Posterior cingulate gyrus (tissue), 11 donors: ENCODE results near the gene APC.
"Not testable (repeated sequence)": the region's sequence is repeated elsewhere in the genome, so short reads cannot be mapped to it uniquely, and the experiment has no call there.

Experiments
- DNase-seq, 10 donors: peaks; one replicate each; pipeline versions ENCODE4 v3.0.0 to v3.0.0-alpha.2; 2020 to 2021; ENCODE audit warnings: mixed read lengths in 3 of 10
- intact Hi-C: fragments of 100-400 bp; cut with DNase I; formaldehyde crosslinking; loops from one replicate; pipeline ENCODE4 v1.15.1; 2023

APC gene

GRCh38 chr5:112846556-112846955, 108.9 kb downstream of the APC start:
- intact Hi-C loops = loop anchor here (5.0 kb wide), 1 partner anchor 294 kb away; no protein-coding TSS in a partner anchor
- DNase-seq = no peak

DNA sequence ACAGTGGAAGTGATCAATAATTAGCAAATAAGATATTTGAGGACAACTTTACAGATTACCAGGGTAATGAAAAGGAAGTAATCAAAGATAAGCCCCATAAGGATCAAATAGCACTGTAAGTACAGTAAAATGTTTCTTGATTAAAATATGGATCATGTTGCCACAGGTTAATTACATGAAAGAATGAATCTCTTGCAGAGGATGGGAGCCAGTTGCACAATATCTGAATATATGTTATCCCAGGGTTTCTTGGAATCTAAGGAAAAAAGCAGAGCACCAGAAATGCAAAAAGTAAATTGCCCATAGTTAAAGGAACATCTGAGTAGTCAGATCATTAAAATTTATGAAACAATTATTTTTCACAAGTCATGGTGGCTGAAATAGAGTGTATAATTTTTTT, 109.6 kb downstream of the APC start:
- intact Hi-C loops = loop anchor here (5.0 kb wide), 1 partner anchor 295 kb away; no protein-coding TSS in a partner anchor
- DNase-seq = no peak

DNA sequence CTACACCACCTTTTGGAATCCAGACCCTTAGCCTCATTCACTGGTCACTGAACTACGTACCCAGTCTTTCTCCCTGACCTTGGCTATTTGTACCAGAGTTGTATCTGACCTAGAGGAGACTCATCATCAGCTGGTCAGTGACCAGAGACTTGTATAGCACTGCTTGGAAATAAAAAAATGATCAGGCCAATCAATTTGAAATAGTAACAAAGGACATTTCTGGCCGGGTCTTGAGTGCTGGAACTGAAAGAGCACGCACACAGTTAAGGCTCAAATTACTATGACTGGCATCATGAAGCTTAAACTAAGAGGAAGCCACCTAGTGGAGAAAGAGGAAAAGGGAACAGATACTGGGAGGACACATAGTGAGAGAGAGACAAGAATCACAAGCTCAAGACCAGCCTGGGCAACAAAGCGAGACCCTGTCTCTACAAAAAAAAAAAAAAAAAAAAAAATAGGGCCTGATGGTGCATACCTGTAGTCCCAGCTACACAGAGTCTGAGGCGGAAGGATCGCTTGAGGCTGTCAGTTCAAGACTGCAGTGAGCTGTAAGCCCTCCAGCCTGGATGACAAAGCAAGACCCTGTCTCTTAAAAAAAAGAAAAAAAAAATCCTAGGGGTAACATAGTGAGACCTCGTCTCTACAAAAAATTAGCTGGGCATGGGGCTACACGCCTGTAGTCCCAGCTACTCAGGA, 110.6 kb downstream of the APC start:
- DNase-seq = no peak
- intact Hi-C loops = loop anchor here (5.0 kb wide), 1 partner anchor 296 kb away; no protein-coding TSS in a partner anchor

DNA sequence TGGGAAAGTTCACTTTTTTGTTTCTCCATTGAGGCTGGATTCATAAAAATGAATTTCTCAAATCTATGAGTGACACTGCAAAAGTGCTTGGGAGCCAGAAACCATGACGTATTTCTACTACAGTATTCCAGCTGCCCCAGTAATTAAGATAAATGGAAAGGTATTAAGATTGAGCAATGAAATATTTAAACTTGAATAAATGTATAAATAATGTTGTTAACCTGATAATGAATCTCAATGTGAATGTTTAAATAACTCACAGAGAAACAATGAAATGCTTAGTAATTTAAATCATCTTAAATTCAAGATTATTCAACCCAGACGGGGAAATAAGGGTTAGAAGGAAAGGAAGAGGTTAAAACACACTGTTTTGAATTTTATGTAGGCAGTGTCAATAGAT, 112.2 kb downstream of the APC start:
- no peak for DNase-seq
- intact Hi-C loops = loop anchor here (5.0 kb wide), 1 partner anchor 298 kb away; no protein-coding TSS in a partner anchor

DNA sequence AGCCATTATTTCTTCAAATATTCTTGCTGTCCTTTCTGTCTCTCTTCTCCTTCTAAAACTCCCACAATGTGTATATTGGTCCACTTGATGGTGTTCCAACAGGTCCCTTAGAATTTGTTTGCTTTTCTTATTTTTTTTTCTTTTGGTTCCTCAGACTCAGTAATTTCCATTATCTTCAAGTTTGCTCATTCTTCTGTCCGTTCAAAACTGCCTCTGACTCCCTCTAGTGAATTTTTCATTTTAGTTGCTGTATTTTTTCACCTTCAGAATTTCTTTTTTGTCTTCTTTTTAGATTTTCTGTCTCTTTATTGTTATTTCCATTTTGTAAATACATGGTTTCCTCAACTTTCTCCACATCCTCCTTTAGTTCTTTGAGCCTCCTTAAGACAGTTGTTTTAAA, 117.0 kb downstream of the APC start:
- DNase-seq = no peak
- intact Hi-C loops = no loop called here

GRCh38 chr5:112857866-112858265, 120.2 kb downstream of the APC start:
- intact Hi-C loops = no loop called here
- DNase-seq = no peak

- DNase-seq = not testable (repeated sequence)
These were observed 122.9 kb downstream of the APC start for GRCh38 chr5:112860571-112860928.

GRCh38 chr5:112860929-112861637, 123.4 kb downstream of the APC start, which contains the start of gene SRP19:
Gene SRP19 (plus strand): TSS chr5:112861287. CDS start chr5:112861377, 90 bp downstream.
- intact Hi-C loops = loop anchor here (2.0 to 5.0 kb wide), 2 partner anchors 62 to 116 kb away; partner anchors contain the start of genes DCP2 and REEP5
- DNase-seq = peak; percentile 92 to 99 (median 96)

More at GRCh38 chr5:112860571-112860928, 122.9 kb downstream of the APC start:
- intact Hi-C loops = loop anchor here (2.0 to 5.0 kb wide), 2 partner anchors 62 to 117 kb away; partner anchors contain the start of genes DCP2 and REEP5

GRCh38 chr5:112861638-112861985, 123.9 kb downstream of the APC start:
- intact Hi-C loops = loop anchor here (2.0 to 5.0 kb wide), 2 partner anchors 61 to 116 kb away; partner anchors contain the start of genes DCP2 and REEP5
- no peak for DNase-seq

DNA sequence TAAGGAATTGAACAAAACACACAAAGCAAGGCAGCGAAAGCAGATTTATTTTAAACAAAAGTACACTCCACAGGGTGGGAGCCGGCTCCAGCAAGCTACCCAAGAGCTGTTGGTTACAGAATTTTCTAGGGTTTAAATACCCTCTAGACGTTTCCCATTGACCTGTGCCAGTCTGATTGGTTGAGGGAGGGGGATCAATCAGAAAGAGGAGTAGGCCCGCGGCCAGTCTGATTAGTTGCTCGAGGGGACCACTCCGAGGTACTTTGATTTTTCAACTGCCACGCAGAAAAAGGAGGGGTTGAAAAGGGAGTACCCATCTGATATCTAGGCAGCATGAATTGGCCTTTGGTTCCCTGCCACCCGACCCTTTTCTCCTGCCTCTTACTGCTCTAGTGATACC, 124.4 kb downstream of the APC start:
- intact Hi-C loops = loop anchor here (5.0 kb wide), 1 partner anchor 115 kb away; the partner anchor contains the start of gene DCP2
- no peak for DNase-seq

DNA sequence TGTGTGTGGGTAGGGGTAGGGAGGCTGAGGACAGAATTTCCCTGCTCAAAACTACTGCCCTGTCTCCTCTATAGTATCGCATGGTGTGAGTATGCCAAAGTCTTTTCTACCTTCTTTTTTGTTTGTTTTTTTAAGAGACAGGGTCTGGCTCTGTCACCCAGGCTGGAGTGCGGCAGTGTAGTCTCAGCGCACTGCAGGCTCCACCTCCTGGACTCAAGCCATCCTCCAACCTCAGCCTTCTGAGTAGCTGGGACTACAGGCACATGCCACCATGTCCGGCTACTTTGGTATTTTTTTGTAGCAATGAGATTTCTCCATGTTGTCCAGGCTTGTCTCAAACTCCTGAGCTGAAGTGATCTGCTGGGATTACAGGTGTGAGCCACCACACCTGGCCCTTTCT, 125.9 kb downstream of the APC start:
- intact Hi-C loops = loop anchor here (5.0 kb wide), 1 partner anchor 114 kb away; the partner anchor contains the start of gene DCP2
- peak in 3 of 10 donors; percentile 21 to 89 (median 83) for DNase-seq

GRCh38 chr5:112865128-112865527, 127.4 kb downstream of the APC start:
- DNase-seq = no peak
- intact Hi-C loops = no loop called here

DNA sequence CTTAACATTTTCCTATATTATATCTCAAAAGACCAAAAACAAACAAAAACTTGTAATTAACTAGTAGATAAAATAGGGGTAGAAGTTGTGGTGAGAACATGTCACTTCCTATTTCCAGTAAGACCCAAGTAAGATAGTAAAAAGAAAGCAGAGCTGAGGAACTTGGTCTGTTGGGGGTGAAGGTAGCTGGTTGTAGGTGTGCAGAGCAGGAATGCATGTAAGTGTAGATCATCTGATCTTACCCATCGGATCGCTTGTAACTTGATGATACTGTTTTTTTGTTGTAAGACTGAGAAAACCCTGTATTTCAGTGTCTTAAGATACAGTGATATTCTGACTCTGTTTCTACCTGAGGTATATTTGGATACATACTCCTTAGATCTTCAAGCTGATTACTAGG, 129.1 kb downstream of the APC start:
- intact Hi-C loops = no loop called here
- DNase-seq = no peak

- DNase-seq = no peak
- intact Hi-C loops = no loop called here
These were observed 129.7 kb downstream of the APC start for GRCh38 chr5:112867411-112867810.

DNA sequence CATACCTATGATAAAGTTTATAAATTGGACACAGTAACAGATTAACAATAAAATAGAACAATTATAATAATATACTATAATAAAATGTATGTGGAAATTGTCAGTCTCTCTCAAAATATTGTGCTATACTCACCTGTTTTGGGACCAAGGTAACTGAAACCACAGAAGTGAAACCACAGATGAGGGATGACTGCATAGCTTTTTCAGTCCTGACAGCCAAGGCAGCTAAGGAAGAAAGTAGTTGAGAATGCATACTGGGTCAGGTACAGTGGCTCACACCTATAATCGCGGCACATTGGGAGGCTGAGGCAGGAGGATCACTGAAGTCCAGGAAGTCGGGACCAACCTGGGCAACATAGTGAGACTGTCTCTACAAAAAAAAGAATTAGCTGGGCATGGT, 132.3 kb downstream of the APC start:
- intact Hi-C loops = no loop called here
- no peak for DNase-seq

DNA sequence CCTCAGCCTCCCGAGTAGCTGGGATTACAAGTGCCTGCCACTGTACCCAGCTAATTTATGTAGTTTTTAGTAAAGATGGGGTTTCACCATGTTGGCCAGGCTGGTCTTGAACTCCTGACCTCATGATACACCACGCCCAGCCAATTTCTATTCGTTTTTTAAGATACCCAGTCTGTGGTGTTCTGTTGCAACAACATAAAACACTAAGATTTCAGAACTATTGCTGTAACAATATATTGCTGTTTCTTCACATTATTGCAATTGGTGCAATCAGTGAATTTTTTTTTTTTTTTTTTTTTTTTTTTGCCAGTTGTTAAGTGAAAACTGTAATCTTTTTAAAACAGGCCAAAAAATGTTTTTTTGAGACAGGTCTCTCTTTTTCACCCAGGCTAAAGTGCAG, 133.3 kb downstream of the APC start:
- no peak for DNase-seq
- intact Hi-C loops = no loop called here

DNA sequence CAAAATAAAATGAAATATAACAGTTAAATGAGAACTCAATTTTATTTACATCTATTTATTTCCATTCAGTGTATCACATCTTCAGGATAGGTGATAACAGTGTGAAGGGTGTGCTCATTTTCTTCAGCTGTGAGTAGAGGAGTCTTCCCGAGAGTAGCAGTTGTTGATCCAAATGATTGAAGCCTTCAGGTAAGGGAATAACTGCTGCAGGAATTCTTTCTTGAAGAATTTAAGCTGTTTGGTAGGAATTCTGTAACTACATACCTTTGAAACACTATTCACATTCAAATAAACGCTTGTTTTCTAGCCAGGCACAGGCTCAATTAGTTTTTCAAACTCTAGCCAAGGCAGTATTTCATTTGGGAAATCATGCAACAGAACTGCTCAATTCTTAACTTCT, 138.7 kb downstream of the APC start:
- intact Hi-C loops = no loop called here
- DNase-seq = no peak

- intact Hi-C loops = no loop called here
- no peak for DNase-seq
These were observed 140.4 kb downstream of the APC start for GRCh38 chr5:112878101-112878500.

- intact Hi-C loops = no loop called here
- no peak for DNase-seq
These were observed 141.1 kb downstream of the APC start for GRCh38 chr5:112878760-112879159.

DNA sequence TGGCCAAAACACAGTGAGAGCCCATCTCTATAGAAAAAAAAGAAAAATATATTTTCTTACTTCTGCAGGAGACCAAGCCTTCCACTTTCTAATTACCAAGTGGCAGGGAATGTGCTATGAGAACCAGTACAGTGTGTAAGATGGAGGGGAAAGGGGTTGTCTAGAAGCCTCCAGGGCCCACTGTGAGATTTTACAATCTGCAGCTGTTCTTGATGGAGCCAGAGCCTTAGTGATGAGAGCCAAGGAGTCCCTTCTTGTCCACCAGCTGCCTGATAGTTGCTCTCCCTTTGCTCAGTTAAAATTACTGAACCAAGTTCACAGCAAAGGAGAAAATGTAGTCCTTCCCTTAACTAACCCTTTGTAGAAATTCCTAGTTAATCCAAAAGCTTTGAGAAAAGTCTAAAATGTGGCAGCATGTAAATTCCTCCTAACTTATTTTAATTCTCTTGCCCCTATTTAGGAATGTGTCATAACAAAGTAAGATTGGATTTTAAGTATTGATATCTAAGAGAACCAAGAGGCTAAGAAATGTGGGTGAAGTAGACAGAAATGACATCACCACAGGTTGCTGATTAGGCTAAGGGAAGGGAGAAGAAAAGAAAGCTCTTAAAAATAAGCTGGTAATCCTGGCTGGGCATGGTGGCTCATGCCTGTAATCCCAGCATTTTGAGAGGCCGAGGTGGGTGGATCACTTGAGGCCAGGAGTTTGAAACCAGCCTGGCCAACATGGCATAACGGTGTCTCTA, 142.7 kb downstream of the APC start:
- intact Hi-C loops = no loop called here
- no peak for DNase-seq

DNA sequence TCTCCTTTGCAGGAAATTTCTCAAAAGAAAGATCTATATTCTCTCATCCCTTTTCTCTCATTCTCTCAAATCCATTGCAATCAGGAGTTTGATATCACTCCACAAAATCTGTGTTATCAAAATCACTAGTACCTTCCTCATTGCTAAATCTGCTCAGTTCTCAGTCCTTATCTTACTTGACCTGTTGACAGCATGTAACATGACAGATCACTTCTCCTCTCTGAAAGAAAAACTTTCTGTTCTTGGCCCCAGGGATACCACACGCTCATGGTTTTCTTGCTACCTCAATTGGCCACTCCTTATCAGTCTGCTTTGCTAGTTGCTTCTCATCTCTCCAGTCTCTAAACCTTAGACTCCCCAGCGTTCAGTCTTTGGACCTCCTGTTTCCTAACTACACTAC, 145.5 kb downstream of the APC start:
- no peak for DNase-seq
- intact Hi-C loops = no loop called here
